ENCODE data around the gene ADAM19. TPM values are rescaled to one million over a fixed set of nuclear protein-coding genes. Genes with fewer than 3 reads are reported as not detected.

Gene ADAM19
- total RNA-seq, 2 donors from 2014 or later: 1.3 to 1.6 TPM

GRCh38 chr5:157481666-157482065 is 93.9 kb downstream of the ADAM19 start:
- Histone ChIP-seq H3K4me3 (no peak overlapping the region), H3K27ac (no peak overlapping the region), H3K36me3 (replicated peaks in 1 of 2; ENCODE audit: insufficient read depth in 1 of 2, low read depth in 2 of 2) (no peaks in the 10 kb centered on the region), H3K9me3 (no peaks in the 10 kb centered on the region), H3K4me1 (peaks cover 5% of the 10 kb centered on the region), H3K27me3 (no peaks in the 10 kb centered on the region)
- intact Hi-C loops (cut with DNase I): no loop called here
- DNase-seq: no peak
- no peak for ATAC-seq
- no peak for TF ChIP-seq POLR2A (IDR thresholded peaks at IDR 0.05)
- no peak for TF ChIP-seq CTCF (IDR thresholded peaks at IDR 0.05)
- 89% methylated on average over 7 of the region's 7 CpGs for WGBS, 2 donors

- Histone ChIP-seq H3K36me3 (replicated peaks in 1 of 2; ENCODE audit: insufficient read depth in 1 of 2, low read depth in 2 of 2) (no peaks in the 10 kb centered on the region), H3K27me3 (no peaks in the 10 kb centered on the region), H3K27ac (no peak overlapping the region), H3K9me3 (no peaks in the 10 kb centered on the region), H3K4me1 (peaks cover under 1% of the 10 kb centered on the region), H3K4me3 (no peak overlapping the region)
- intact Hi-C loops (cut with DNase I): no loop called here
- 79 to 85% methylated on average over 4 of the region's 4 CpGs for WGBS, 2 donors
- ATAC-seq (no peak), DNase-seq (no peak)
- TF ChIP-seq POLR2A (IDR thresholded peaks at IDR 0.05) (no peak), CTCF (IDR thresholded peaks at IDR 0.05) (no peak)
These were observed 94.3 kb downstream of the ADAM19 start for GRCh38 chr5:157481265-157481664.

GRCh38 chr5:157479612-157480510 is 95.7 kb downstream of the ADAM19 start:
- WGBS, 2 donors: 59 to 61% methylated on average over 14 to 15 of the region's 15 CpGs
- no peaks in the 10 kb centered on the region for H3K27me3 ChIP-seq
- no peaks in the 10 kb centered on the region for H3K9me3 ChIP-seq
- TF ChIP-seq CTCF (IDR thresholded peaks at IDR 0.05) (no peak), POLR2A (IDR thresholded peaks at IDR 0.05) (no peak)
- H3K36me3 ChIP-seq (replicated peaks in 1 of 2; ENCODE audit: insufficient read depth in 1 of 2, low read depth in 2 of 2): no peaks in the 10 kb centered on the region
- H3K4me3 ChIP-seq: no peak overlapping the region
- DNase-seq: no peak
- intact Hi-C loops (cut with DNase I): loop anchor here (10.0 kb wide), 1 partner anchor 155 kb away; no protein-coding TSS in a partner anchor
- H3K4me1 ChIP-seq: no peaks in the 10 kb centered on the region
- no peak overlapping the region for H3K27ac ChIP-seq
- no peak for ATAC-seq

- WGBS, 2 donors: 73 to 81% methylated on average over 4 of the region's 4 CpGs
- H3K36me3 ChIP-seq (replicated peaks in 1 of 2; ENCODE audit: insufficient read depth in 1 of 2, low read depth in 2 of 2): no peaks in the 10 kb centered on the region
- no peaks in the 10 kb centered on the region for H3K9me3 ChIP-seq
- no peak for DNase-seq
- H3K4me3 ChIP-seq: no peak overlapping the region
- TF ChIP-seq CTCF (IDR thresholded peaks at IDR 0.05): no peak
- no peak for TF ChIP-seq POLR2A (IDR thresholded peaks at IDR 0.05)
- no peaks in the 10 kb centered on the region for H3K27me3 ChIP-seq
- no peak for ATAC-seq
- no peak overlapping the region for H3K27ac ChIP-seq
- no peaks in the 10 kb centered on the region for H3K4me1 ChIP-seq
- intact Hi-C loops (cut with DNase I): loop anchor here (10.0 kb wide), 1 partner anchor 154 kb away; no protein-coding TSS in a partner anchor
These were observed 96.4 kb downstream of the ADAM19 start for GRCh38 chr5:157479166-157479565.

Data from body of pancreas (tissue), 4 donors.